Measurements from ENCODE around the gene GRK1.

GRCh38 chr13:113630296-113630695, 36.7 kb upstream of the GRK1 start:
- TF ChIP-seq, protein P1, sequence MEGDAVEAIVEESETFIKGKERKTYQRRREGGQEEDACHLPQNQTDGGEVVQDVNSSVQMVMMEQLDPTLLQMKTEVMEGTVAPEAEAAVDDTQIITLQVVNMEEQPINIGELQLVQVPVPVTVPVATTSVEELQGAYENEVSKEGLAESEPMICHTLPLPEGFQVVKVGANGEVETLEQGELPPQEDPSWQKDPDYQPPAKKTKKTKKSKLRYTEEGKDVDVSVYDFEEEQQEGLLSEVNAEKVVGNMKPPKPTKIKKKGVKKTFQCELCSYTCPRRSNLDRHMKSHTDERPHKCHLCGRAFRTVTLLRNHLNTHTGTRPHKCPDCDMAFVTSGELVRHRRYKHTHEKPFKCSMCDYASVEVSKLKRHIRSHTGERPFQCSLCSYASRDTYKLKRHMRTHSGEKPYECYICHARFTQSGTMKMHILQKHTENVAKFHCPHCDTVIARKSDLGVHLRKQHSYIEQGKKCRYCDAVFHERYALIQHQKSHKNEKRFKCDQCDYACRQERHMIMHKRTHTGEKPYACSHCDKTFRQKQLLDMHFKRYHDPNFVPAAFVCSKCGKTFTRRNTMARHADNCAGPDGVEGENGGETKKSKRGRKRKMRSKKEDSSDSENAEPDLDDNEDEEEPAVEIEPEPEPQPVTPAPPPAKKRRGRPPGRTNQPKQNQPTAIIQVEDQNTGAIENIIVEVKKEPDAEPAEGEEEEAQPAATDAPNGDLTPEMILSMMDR (conservative IDR thresholded peaks at IDR 0.05; ENCODE audit: low read length), result no peak
- TF ChIP-seq EZH2phosphoT487 (IDR thresholded peaks at IDR 0.05; ENCODE audit: borderline replicate concordance, low read depth, low read length), result no peak
